22Rv1 (cell line): Measurements from ENCODE around the gene PCDH9.

Experiments used
- H3K27ac ChIP-seq: fragments of 450-650 bp; 2 replicates; pipeline ENCODE4 v1.5.1; 2017
- ZFX ChIP-seq: fragments of 450-650 bp; IDR thresholded peaks from 2 replicates; pipeline ENCODE4 v1.6.1; 2017; ENCODE audit warnings: antibody characterized with exemption, borderline replicate concordance
- TF ChIP-seq, protein P1 (sequence below): fragments of 450-650 bp; IDR thresholded peaks from 2 replicates; pipeline ENCODE4 v1.5.1; 2017; ENCODE audit warnings: mild to moderate bottlenecking

Gene PCDH9

GRCh38 chr13:67192751-67193150, 37.4 kb downstream of the PCDH9 start:
- H3K27ac ChIP-seq = no peak overlapping the region
- TF ChIP-seq ZFX = no peak

DNA sequence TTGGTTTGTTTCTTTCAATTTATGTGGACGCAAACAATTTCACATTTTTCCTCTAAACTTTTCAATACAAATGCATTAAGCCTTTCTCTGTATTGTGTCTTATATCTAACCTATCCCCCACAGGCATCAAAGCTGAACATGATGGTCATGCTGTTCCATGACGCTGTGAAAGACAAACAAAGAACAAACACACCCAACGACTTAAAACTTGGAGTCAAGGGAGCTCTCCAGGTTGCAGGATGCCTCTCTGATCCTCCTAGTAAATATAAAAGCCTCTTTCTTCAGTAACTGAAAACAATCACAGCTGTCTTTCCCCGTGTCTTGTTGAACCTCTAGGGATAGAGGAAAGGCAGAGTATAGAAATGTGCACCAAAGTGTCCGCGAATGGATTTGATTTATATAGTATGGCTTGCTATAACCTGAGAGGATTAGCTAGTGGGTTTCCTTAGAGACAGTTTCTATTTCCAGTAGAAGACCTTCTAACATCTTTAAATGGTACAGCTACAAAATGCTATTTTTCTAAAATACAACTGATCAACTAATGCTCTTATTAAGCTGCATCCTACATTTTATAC, 43.1 kb downstream of the PCDH9 start:
- no peak overlapping the region for H3K27ac ChIP-seq
- TF ChIP-seq ZFX = no peak
- TF ChIP-seq, protein P1, sequence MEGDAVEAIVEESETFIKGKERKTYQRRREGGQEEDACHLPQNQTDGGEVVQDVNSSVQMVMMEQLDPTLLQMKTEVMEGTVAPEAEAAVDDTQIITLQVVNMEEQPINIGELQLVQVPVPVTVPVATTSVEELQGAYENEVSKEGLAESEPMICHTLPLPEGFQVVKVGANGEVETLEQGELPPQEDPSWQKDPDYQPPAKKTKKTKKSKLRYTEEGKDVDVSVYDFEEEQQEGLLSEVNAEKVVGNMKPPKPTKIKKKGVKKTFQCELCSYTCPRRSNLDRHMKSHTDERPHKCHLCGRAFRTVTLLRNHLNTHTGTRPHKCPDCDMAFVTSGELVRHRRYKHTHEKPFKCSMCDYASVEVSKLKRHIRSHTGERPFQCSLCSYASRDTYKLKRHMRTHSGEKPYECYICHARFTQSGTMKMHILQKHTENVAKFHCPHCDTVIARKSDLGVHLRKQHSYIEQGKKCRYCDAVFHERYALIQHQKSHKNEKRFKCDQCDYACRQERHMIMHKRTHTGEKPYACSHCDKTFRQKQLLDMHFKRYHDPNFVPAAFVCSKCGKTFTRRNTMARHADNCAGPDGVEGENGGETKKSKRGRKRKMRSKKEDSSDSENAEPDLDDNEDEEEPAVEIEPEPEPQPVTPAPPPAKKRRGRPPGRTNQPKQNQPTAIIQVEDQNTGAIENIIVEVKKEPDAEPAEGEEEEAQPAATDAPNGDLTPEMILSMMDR = no peak

DNA sequence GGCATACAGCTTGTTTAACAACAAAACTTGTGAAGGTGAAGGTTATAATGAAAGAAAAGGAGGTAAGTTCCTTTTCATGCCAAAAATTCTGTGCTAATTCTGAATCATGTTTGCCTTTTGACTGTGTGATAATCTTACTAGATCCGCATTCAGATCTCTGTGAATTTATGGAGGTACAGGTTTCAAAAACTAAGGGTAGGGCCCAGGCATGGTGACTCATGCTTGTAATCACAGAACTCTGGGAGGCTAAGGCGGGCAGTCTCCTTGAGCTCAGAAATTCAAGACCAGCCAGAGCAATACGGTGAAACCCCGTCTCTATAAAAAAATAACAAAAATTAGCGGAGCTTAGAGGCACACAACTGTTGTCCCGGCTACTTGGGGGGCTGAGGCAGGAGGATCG, 45.9 kb downstream of the PCDH9 start:
- no peak for TF ChIP-seq ZFX
- TF ChIP-seq, protein P1 = no peak
- no peak overlapping the region for H3K27ac ChIP-seq

DNA sequence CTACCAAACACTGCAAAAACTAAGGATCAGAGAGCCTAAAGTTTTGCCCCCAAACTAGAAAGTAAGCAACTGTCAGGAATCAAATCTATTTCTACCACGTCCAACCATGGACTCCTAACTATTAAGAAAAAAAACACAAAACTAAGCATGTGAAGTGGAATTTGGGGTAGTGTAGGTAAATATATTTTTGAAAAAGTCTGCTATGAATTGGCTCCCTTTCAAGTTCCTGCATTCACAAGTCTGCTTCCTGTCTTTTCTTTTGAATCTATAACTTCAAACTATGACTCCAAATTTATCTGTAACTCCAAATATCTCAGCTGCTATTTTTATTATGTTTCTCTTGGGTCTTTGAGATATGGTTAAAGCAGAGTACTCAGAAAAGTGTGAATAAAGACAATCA, 47.0 kb downstream of the PCDH9 start:
- no peak for TF ChIP-seq ZFX
- TF ChIP-seq, protein P1 = no peak
- no peak overlapping the region for H3K27ac ChIP-seq

GRCh38 chr13:67175836-67176459, 54.2 kb downstream of the PCDH9 start:
- TF ChIP-seq, protein P1 = no peak
- TF ChIP-seq ZFX = no peak
- no peak overlapping the region for H3K27ac ChIP-seq

- H3K27ac ChIP-seq = no peak overlapping the region
- no peak for TF ChIP-seq ZFX
- TF ChIP-seq, protein P1 = no peak
Measured at GRCh38 chr13:67168384-67168783, 61.8 kb downstream of the PCDH9 start.

- H3K27ac ChIP-seq = no peak overlapping the region
- TF ChIP-seq, protein P1 = no peak
- no peak for TF ChIP-seq ZFX
Measured at GRCh38 chr13:67167420-67167819, 62.7 kb downstream of the PCDH9 start.
